SK-N-MC (cell line): ENCODE measurements around the gene WIZ.
"Not testable (repeated sequence)": the region's sequence is repeated elsewhere in the genome, so short reads cannot be mapped to it uniquely, and the experiment has no call there.

Source experiments
- DNase-seq: peaks from one replicate; pipeline ENCODE4 v3.0.0-alpha.2; 2011; ENCODE audit warnings: low read depth, low spot score
- H3K27ac ChIP-seq: fragments of 200-600 bp; sonication (generic); 2 replicates; pipeline ENCODE4 v1.5.1; 2016; ENCODE audit warnings: mixed run types
- H3K36me3 ChIP-seq: fragments of 200-600 bp; sonication (generic); 2 replicates; pipeline ENCODE4 v1.6.1; 2017; ENCODE audit warnings: antibody characterized with exemption, low read length, mixed read lengths; ENCODE audit not compliant: insufficient read depth
- H3K4me3 ChIP-seq: fragments of 200-600 bp; sonication (generic); 2 replicates; pipeline ENCODE4 v1.5.1; 2016
- H3K9ac ChIP-seq: fragments of 200-600 bp; sonication (generic); 2 replicates; pipeline ENCODE4 v1.8.0; 2017; ENCODE audit warnings: mixed run types, mixed read lengths; ENCODE audit not compliant: insufficient read length
- H3K9me3 ChIP-seq: fragments of 200-600 bp; sonication (generic); 2 replicates; pipeline ENCODE4 v1.6.1; 2017; ENCODE audit warnings: low read depth, mild to moderate bottlenecking, antibody characterized with exemption, low read length, moderate library complexity, mixed read lengths
- EZH2 ChIP-seq: fragments of 200-600 bp; sonication (generic); IDR thresholded peaks from one replicate; pipeline ENCODE4 v1.6.1; 2017; ENCODE audit warnings: antibody characterized with exemption
- FOXP2 ChIP-seq: optimal IDR thresholded peaks from 2 replicates; pipeline ENCODE3; 2011; ENCODE audit warnings: mild to moderate bottlenecking, moderate library complexity; ENCODE audit not compliant: insufficient read depth; ENCODE audit errors: extremely low read length, control extremely low read depth
- POLR2AphosphoS5 ChIP-seq: IDR thresholded peaks from 2 replicates; pipeline ENCODE4 v1.6.1; 2012; ENCODE audit warnings: mild to moderate bottlenecking, low read depth, low read length, borderline replicate concordance

Gene WIZ

GRCh38 chr19:15449620-15450527 is at the start of gene WIZ:
Gene WIZ, minus strand, starts transcription at chr19:15449956. Its CDS starts 1,649 bp downstream, at chr19:15448307.
- Histone ChIP-seq H3K9ac (peak within 1 kb of the TSS; percentile 32), H3K36me3 (no peaks in the 10 kb centered on the region), H3K9me3 (no peaks in the 10 kb centered on the region), H3K4me3 (peak within 1 kb of the TSS; percentile 75), H3K27ac (no peak within 1 kb of the TSS)
- TF ChIP-seq POLR2AphosphoS5 (no peak), EZH2 (no peak), FOXP2 (no peak)
- DNase-seq = no peak

GRCh38 chr19:15498910-15499309 is 49.2 kb upstream of the WIZ start:
- no peak overlapping the region for H3K9ac ChIP-seq
- no peaks in the 10 kb centered on the region for H3K9me3 ChIP-seq
- H3K36me3 ChIP-seq = no peaks in the 10 kb centered on the region
- no peak for DNase-seq
- TF ChIP-seq POLR2AphosphoS5 (no peak), EZH2 (no peak), FOXP2 (no peak)
- H3K4me3 ChIP-seq = no peak overlapping the region
- peak overlapping the region; percentile 37; the same call in 1 of the 2 replicates for H3K27ac ChIP-seq

GRCh38 chr19:15498156-15498858 is 48.6 kb upstream of the WIZ start:
- DNase-seq = no peak
- no peak for TF ChIP-seq FOXP2
- TF ChIP-seq EZH2 = no peak
- no peak for TF ChIP-seq POLR2AphosphoS5
- H3K36me3 ChIP-seq = no peaks in the 10 kb centered on the region
- peak overlapping the region; percentile 37; the same call in 1 of the 2 replicates for H3K27ac ChIP-seq
- no peak overlapping the region for H3K4me3 ChIP-seq
- no peak overlapping the region for H3K9ac ChIP-seq
- H3K9me3 ChIP-seq = no peaks in the 10 kb centered on the region

GRCh38 chr19:15495151-15495550 is 45.4 kb upstream of the WIZ start:
- no peak for DNase-seq
- no peak overlapping the region for H3K27ac ChIP-seq
- no peaks in the 10 kb centered on the region for H3K36me3 ChIP-seq
- TF ChIP-seq FOXP2 (no peak), EZH2 (no peak), POLR2AphosphoS5 (no peak)
- no peak overlapping the region for H3K4me3 ChIP-seq
- H3K9me3 ChIP-seq = no peaks in the 10 kb centered on the region
- no peak overlapping the region for H3K9ac ChIP-seq

- H3K36me3 ChIP-seq = no peaks in the 10 kb centered on the region
- DNase-seq = no peak
- no peaks in the 10 kb centered on the region for H3K9me3 ChIP-seq
- TF ChIP-seq POLR2AphosphoS5 (no peak), FOXP2 (no peak), EZH2 (no peak)
- H3K4me3 ChIP-seq = no peak overlapping the region
- H3K9ac ChIP-seq = no peak overlapping the region
- H3K27ac ChIP-seq = no peak overlapping the region
These were observed 38.9 kb upstream of the WIZ start for GRCh38 chr19:15488489-15489226.

GRCh38 chr19:15487038-15487437 is 37.3 kb upstream of the WIZ start:
- H3K36me3 ChIP-seq = no peaks in the 10 kb centered on the region
- no peaks in the 10 kb centered on the region for H3K9me3 ChIP-seq
- no peak overlapping the region for H3K4me3 ChIP-seq
- no peak for DNase-seq
- no peak overlapping the region for H3K9ac ChIP-seq
- H3K27ac ChIP-seq = no peak overlapping the region
- TF ChIP-seq FOXP2 (no peak), POLR2AphosphoS5 (no peak), EZH2 (no peak)

- not testable (repeated sequence) for H3K4me3 ChIP-seq, H3K27ac ChIP-seq, DNase-seq, H3K9me3 ChIP-seq, H3K36me3 ChIP-seq, H3K9ac ChIP-seq
These were observed 36.0 kb upstream of the WIZ start for GRCh38 chr19:15485768-15486167.

GRCh38 chr19:15480996-15481395 is 31.2 kb upstream of the WIZ start:
- not testable (repeated sequence) for H3K36me3 ChIP-seq, H3K9ac ChIP-seq, H3K27ac ChIP-seq, H3K9me3 ChIP-seq, DNase-seq, H3K4me3 ChIP-seq
